Astrocyte of the cerebellum (primary cell): ENCODE data around the gene SPAG7.
A peak's percentile ranks its signal among the peaks of the same experiment; 100 is the strongest.

Experiments used
- DNase-seq: peaks from one replicate; pipeline ENCODE4 v3.0.0-alpha.2; 2011; ENCODE audit warnings: low read depth
- H3K4me3 ChIP-seq: 2 replicates; pipeline ENCODE4 v1.5.1; 2011; ENCODE audit warnings: mild to moderate bottlenecking, low read depth, low read length, moderate library complexity
- in situ Hi-C: cut with HindIII; loops from 2 replicates; pipeline ENCODE4 v1.10.0; 2017; ENCODE audit warnings: low sequenced_read_pairs
- TF ChIP-seq, protein P1 (sequence below): IDR thresholded peaks from 2 replicates; pipeline ENCODE4 v1.5.1; 2012; ENCODE audit warnings: low read length, low read depth, moderate library complexity, mild to moderate bottlenecking; ENCODE audit errors: missing control alignments

SPAG7 gene, protein sequence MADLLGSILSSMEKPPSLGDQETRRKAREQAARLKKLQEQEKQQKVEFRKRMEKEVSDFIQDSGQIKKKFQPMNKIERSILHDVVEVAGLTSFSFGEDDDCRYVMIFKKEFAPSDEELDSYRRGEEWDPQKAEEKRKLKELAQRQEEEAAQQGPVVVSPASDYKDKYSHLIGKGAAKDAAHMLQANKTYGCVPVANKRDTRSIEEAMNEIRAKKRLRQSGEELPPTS

DNA sequence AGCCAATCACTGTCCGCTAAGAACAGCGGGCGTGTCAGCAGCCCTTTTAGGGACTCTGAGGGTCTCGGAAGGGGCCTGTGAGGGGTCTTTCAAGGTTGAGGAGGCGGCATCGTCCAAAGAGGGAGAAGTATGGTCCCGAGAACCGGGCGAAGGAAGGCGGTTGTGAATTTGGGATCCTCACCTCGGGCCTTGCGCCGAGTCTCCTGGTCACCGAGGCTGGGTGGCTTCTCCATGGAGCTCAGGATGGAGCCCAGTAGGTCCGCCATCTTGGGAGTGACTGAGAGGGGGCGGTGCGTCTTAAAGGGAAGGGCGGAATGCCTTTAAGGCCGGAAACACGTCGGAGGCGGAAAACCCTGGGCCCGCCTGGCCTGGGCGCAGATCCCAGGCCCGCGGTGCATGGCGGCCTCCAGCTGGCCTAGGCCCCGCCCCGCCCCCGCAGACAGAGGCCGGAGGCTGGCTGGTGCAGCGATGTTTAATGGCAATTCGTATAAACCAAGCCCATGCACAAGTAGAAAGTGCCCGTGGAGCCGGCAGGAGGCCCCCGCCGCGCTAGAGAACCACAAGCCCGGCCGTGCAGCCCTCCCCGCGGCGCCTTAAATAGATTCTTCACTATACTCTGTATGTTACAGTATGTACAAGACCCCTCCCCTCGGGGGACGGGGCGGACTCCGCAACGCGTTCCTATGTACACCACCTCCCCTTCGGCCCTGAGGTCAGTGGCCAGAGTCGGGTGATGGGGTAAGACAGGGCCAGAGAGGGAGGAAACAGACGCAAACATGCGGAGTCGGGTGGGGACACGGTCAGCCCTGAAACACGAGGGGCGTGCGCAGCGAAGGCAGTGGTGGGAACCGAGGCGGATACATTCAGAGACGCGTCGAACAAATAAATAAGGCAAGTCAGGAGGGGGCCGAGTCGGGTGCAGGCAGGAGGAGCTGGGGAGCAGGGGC lies at the start of gene SPAG7:
SPAG7 (minus strand) TSS at position 279 of the 947 bp plus-strand sequence; CDS start at position 266, 13 bp downstream.
- H3K4me3 ChIP-seq: peak within 1 kb of the TSS; percentile 76
- DNase-seq: peak; percentile 95
- in situ Hi-C loops: no loop called here
- TF ChIP-seq, protein P1, sequence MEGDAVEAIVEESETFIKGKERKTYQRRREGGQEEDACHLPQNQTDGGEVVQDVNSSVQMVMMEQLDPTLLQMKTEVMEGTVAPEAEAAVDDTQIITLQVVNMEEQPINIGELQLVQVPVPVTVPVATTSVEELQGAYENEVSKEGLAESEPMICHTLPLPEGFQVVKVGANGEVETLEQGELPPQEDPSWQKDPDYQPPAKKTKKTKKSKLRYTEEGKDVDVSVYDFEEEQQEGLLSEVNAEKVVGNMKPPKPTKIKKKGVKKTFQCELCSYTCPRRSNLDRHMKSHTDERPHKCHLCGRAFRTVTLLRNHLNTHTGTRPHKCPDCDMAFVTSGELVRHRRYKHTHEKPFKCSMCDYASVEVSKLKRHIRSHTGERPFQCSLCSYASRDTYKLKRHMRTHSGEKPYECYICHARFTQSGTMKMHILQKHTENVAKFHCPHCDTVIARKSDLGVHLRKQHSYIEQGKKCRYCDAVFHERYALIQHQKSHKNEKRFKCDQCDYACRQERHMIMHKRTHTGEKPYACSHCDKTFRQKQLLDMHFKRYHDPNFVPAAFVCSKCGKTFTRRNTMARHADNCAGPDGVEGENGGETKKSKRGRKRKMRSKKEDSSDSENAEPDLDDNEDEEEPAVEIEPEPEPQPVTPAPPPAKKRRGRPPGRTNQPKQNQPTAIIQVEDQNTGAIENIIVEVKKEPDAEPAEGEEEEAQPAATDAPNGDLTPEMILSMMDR: no peak

DNA sequence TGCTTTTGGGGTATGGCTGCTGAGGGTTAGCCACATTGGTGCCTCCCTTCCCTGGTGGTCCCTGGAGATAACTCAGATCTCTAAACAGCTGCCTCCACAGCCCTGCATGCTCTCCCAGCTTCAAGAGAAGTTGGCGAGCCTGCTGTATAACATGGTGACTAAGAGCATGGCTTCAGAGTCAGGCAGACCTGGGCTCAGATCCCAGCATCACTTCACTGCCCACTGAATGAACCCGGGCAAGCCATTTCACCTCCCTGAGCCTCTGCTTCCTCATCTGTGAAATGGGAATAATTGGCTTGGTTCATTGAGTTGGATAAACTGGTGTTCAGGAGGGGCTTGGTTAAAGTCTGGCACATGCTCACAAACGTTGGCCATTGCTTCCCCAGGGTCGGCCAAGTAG lies 46.7 kb upstream of the SPAG7 start:
- TF ChIP-seq, protein P1: no peak
- in situ Hi-C loops: no loop called here
- DNase-seq: no peak
- H3K4me3 ChIP-seq: no peak overlapping the region

DNA sequence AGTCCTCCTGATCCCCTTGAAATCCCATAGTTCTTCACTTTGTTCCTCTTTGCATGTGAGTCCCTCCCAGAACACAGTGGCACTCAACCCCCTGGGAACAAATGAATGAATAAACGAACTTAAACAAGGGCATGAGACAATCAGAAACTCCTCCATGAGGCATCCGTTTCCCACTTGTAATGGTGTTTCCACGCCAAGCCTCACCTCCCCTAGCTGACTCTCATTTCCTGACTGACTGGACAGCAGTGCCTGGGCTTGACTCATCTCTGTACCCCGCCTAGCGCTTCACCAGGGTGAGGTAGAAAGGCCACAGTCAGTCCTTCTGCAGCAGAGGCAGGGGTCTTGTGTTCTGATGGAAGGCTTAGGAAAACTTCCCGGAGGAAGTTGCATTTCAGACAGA lies 44.3 kb upstream of the SPAG7 start:
- no peak for DNase-seq
- in situ Hi-C loops: no loop called here
- TF ChIP-seq, protein P1: no peak
- H3K4me3 ChIP-seq: no peak overlapping the region

DNA sequence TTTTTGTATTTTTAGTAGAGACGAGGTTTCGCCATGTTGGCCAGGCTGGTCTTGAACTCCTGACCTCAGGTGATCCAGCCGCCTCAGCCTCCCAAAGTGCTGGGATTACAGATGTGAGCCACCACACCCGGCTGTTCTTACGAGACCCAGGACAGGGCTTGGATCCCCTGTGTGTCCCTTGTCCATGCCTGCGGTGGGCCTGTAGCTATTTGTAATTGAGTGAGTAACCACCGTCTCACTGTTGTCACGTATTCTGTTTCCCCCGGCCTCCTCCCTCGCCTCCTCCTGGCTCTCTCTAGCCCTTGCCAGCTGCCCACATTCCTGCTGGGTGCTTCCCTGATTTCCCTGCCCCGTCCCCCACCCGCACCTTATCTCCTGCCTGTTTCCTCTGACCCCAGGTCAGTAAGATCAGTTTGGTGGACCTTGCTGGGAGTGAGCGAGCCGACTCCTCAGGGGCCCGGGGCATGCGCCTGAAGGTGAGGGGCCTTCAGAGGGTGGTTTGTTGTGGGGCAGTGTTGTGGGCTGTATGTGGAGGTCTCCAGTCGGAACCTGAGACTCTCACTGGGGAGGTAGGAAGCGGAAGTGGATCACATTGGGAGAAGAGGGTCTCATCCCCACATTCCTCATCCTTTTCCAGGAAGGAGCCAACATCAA lies 35.7 kb upstream of the SPAG7 start:
- no peak overlapping the region for H3K4me3 ChIP-seq
- TF ChIP-seq, protein P1: no peak
- in situ Hi-C loops: no loop called here
- no peak for DNase-seq

DNA sequence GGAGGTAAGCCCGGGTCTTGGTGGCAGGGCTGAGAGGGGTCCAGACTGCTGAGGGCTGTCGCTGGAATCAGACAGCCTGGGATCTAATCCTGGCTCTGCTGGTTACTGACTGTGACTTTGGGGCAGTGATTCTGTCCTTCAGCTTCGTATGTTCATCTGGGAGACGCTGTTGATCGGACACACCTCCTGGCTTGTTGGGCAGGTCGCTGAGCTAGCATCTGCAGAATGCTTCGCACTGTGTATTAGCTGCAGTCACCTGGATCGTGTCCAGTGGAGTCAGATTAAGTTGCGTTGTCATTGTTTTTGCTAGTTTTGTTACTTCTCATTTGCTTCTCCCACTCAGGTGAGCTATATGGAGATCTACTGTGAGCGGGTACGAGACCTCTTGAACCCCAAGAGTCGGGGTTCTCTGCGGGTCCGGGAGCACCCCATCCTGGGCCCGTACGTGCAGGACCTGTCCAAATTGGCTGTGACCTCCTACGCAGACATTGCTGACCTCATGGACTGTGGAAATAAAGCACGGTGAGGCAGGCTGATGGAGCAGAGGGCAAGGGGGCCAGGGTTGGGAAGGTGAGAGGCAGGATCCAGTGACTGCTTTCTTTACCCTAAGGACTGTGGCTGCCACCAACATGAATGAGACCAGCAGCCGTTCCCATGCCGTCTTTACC lies 34.6 kb upstream of the SPAG7 start:
- in situ Hi-C loops: no loop called here
- TF ChIP-seq, protein P1: no peak
- H3K4me3 ChIP-seq: no peak overlapping the region
- no peak for DNase-seq

DNA sequence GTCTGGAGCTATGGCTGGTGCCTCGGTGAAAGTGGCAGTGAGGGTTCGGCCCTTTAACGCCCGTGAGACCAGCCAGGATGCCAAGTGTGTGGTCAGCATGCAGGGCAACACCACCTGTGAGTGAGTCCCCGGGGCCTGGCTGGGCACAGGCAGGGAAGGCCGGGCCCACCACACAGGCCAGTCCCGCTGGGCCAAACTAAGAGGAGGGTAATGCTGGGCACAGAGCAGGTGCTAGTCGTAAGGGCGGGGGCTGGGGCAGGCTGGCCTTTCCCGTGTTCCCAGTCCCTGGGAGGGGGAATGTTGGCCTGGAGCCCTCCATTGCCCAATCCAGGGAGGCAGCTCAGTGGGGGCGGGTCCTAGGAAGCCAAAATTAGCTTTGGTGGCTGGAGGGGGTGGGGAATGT lies 32.6 kb upstream of the SPAG7 start:
- TF ChIP-seq, protein P1: no peak
- H3K4me3 ChIP-seq: no peak overlapping the region
- no peak for DNase-seq
- in situ Hi-C loops: no loop called here
